ENCODE measurements around the gene ABL2. TPM values are rescaled to one million over a fixed set of nuclear protein-coding genes. Genes with fewer than 3 reads are reported as not detected.

ABL2 gene
- total RNA-seq, 1 experiment from 2014 or later: 27.9 TPM

- BruUV-seq (replicated peaks): no TSS peak
- Histone ChIP-seq H3K9me3 (ENCODE audit: low read depth, low read length, poor library complexity, severe bottlenecking) (no peaks in the 10 kb centered on the region), H3K4me1 (ENCODE audit: insufficient read depth, low read length, poor library complexity, severe bottlenecking) (no peaks in the 10 kb centered on the region), H3K27me3 (replicated peaks; ENCODE audit: insufficient read depth, low read depth, low read length, poor library complexity) (no peaks in the 10 kb centered on the region), H3K27ac (ENCODE audit: low read depth, low read length, poor library complexity, severe bottlenecking) (no peak overlapping the region), H3K4me3 (ENCODE audit: low read depth, low read length, poor library complexity, severe bottlenecking) (no peak overlapping the region), H3K36me3 (ENCODE audit: insufficient read depth, low read length, poor library complexity, severe bottlenecking) (no peaks in the 10 kb centered on the region)
- POLR2A ChIA-PET (ENCODE audit: low non-redundant PET): no interaction called here
- no peak for DNase-seq (ENCODE audit: low spot score)
- CTCF ChIA-PET: no interaction called here
- intact Hi-C loops (cut with micrococcal nuclease; ENCODE audit: unreplicated experiment): no loop called here
- TF ChIP-seq EZH2 (IDR thresholded peaks at IDR 0.05; ENCODE audit: borderline replicate concordance, low read depth, low read length, poor library complexity, severe bottlenecking) (no peak), CTCF (conservative IDR thresholded peaks at IDR 0.05; ENCODE audit: low read depth, low read length) (no peak)
Observed at GRCh38 chr1:179269071-179269470, 39.6 kb upstream of the ABL2 start.

- no peaks in the 10 kb centered on the region for H3K27me3 ChIP-seq (replicated peaks; ENCODE audit: insufficient read depth, low read depth, low read length, poor library complexity)
- DNase-seq (ENCODE audit: low spot score): no peak
- no peak overlapping the region for H3K27ac ChIP-seq (ENCODE audit: low read depth, low read length, poor library complexity, severe bottlenecking)
- TF ChIP-seq CTCF (conservative IDR thresholded peaks at IDR 0.05; ENCODE audit: low read depth, low read length) (no peak), EZH2 (IDR thresholded peaks at IDR 0.05; ENCODE audit: borderline replicate concordance, low read depth, low read length, poor library complexity, severe bottlenecking) (no peak)
- intact Hi-C loops (cut with micrococcal nuclease; ENCODE audit: unreplicated experiment): no loop called here
- H3K4me3 ChIP-seq (ENCODE audit: low read depth, low read length, poor library complexity, severe bottlenecking): no peak overlapping the region
- no peaks in the 10 kb centered on the region for H3K9me3 ChIP-seq (ENCODE audit: low read depth, low read length, poor library complexity, severe bottlenecking)
- no peaks in the 10 kb centered on the region for H3K36me3 ChIP-seq (ENCODE audit: insufficient read depth, low read length, poor library complexity, severe bottlenecking)
- no peaks in the 10 kb centered on the region for H3K4me1 ChIP-seq (ENCODE audit: insufficient read depth, low read length, poor library complexity, severe bottlenecking)
- BruUV-seq (replicated peaks): no TSS peak
- ChIA-PET POLR2A (ENCODE audit: low non-redundant PET) (no interaction called here), CTCF (no interaction called here)
Observed at GRCh38 chr1:179264507-179264906, 35.0 kb upstream of the ABL2 start.

GRCh38 chr1:179263121-179263520 lies 33.6 kb upstream of the ABL2 start:
- intact Hi-C loops (cut with micrococcal nuclease; ENCODE audit: unreplicated experiment): no loop called here
- Histone ChIP-seq H3K36me3 (ENCODE audit: insufficient read depth, low read length, poor library complexity, severe bottlenecking) (no peaks in the 10 kb centered on the region), H3K4me3 (ENCODE audit: low read depth, low read length, poor library complexity, severe bottlenecking) (no peak overlapping the region), H3K4me1 (ENCODE audit: insufficient read depth, low read length, poor library complexity, severe bottlenecking) (no peaks in the 10 kb centered on the region), H3K27me3 (replicated peaks; ENCODE audit: insufficient read depth, low read depth, low read length, poor library complexity) (no peaks in the 10 kb centered on the region), H3K9me3 (ENCODE audit: low read depth, low read length, poor library complexity, severe bottlenecking) (no peaks in the 10 kb centered on the region), H3K27ac (ENCODE audit: low read depth, low read length, poor library complexity, severe bottlenecking) (no peak overlapping the region)
- BruUV-seq (replicated peaks): no TSS peak
- no peak for TF ChIP-seq EZH2 (IDR thresholded peaks at IDR 0.05; ENCODE audit: borderline replicate concordance, low read depth, low read length, poor library complexity, severe bottlenecking)
- TF ChIP-seq CTCF (conservative IDR thresholded peaks at IDR 0.05; ENCODE audit: low read depth, low read length): no peak
- no peak for DNase-seq (ENCODE audit: low spot score)
- CTCF ChIA-PET: no interaction called here
- POLR2A ChIA-PET (ENCODE audit: low non-redundant PET): no interaction called here

Data from A673 (cell line).